Activated CD8-positive, alpha-beta memory T cell treated with anti-CD3 and anti-CD28 coated beads, Interleukin-2, amount 50 U/mL, for 24 hours (primary cell): Measurements from ENCODE around the gene ZNF609.

Experiments
- DNase-seq: peaks from one replicate; pipeline ENCODE4 v3.0.0-alpha.2; 2020; ENCODE audit errors: extremely low read depth

Gene ZNF609

GRCh38 chr15:64536244-64536836, 76.0 kb downstream of the ZNF609 start:
- DNase-seq: no peak

GRCh38 chr15:64542091-64542490, 81.7 kb downstream of the ZNF609 start:
- no peak for DNase-seq

DNA sequence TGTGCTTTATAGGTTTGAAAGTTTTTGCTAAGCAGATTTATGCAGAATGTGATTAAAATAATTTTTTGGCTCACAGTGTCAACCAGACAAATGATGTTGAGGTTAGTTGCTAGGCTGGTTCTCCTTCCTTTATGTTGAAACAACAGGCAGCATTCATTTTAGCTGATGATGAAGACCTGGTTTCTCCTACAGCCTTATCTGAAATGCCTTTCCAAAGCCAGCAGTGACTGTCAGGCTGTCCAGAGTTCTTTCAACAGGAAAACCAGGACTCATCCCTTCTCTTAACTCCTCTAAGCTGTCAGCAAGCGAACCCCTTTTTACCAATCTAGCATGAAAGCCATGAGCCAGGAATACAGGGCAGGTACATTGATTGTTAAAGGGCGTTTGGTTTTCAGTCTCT, 84.1 kb downstream of the ZNF609 start:
- DNase-seq: no peak

DNA sequence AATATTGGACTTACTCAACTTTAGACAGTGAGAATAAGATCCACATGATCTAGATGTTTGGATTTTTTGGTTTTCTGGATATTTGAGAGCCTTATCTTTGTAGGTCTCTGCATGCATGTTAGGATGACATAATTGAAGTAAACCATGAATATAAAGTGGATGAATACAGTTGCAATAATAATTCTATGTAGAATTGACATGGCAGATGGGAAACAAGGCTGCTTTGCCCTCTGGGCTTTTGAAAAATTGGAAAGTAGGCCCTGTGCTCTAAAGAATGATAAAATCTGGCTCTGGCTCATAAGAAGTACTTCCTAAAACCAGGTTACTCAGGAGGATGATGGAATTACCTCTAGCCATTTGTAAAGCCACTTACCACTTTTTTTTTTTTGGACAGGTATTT, 86.9 kb downstream of the ZNF609 start:
- no peak for DNase-seq

- DNase-seq: no peak
Observed at GRCh38 chr15:64548235-64548634, 87.9 kb downstream of the ZNF609 start.

- no peak for DNase-seq
Observed at GRCh38 chr15:64549860-64550259, 89.5 kb downstream of the ZNF609 start.

GRCh38 chr15:64552281-64552948, 92.0 kb downstream of the ZNF609 start:
- DNase-seq: no peak

DNA sequence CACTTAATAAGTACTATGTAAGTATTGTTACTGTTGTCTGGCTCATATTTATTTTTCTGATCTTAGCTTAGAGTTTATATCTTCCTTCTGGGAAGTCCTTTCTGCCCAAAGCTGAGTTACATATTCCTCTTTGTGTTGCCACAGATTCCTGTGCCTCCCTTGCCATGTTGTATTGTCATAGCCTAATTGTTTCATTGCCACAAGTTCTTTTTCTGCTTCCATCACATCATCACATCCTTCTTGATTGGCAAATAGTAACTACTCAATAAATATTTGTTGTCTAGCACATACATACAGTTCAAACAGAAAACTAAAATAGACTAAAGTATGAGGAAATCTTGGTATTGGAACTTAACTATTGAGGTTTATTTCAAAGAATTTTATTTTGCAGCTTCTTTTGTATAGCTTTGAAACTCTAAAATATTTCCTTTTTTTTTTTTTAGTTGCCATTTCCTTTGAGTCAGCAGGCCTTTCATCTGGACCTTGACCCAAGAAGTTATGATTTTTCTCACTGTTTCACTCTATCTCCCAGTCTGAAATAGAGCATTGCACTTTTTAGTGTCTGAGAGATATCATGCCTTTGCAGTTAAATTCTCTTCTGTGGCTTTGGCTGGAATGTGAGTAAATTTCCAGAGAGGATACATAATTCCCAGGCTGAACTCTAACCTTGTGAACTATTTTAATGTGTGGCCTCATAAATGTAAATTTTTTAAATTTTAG, 98.2 kb downstream of the ZNF609 start:
- no peak for DNase-seq

DNA sequence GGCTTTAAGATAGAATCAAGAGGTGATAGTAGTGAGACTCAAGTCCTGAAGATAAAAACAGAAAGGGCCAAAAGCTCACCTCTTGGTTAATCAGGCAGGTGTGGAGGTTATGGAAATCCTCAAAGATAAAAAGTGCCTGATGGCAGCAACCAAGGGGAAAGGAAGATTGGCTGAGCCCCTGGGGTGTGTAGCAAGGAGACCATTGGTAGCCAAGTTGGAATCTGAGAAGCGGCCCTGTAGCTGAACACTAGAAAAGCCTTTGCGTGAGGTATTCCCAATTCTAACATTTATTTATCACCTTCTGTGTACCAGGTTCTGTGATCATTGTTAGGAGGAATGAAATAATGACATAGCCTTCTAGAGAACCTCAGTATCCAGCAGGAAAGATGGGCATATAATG, 98.9 kb downstream of the ZNF609 start:
- no peak for DNase-seq

DNA sequence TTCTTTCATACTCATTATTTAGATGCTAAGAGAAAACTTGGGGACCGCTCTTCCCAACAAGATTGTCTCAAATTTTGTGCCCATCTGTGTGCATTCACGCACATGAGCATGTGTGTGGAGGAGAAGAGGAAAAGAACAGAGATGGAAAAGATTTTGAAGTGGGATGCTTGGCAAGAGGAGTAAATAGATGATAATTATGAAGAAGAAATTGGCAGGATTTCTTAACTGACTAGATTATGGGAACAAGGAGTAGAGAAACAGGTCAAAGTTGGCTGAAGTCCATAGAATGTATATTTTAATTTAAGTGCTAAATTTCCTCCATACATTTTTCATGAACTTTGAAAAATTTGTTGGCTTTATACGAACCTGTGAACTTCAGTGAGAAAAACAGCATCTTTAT, 100.1 kb downstream of the ZNF609 start:
- DNase-seq: no peak

DNA sequence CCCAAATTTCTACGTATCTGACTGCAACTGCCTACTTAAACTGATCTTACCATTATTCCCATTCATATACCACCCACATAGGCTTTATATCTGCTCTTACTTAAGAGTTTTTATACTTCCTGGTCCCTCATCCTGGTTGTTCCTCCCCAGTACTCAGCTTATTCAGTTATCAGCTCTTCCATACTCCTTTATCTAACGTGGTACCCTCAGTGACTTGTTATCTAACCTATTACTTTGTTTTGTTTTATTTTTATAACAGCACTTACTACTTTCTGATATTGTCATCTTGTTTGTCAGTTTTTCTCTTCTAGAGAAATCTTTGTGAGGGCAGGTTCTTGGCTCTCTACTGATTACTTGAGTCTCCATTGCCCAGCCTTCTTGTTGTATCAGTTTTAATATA, 100.6 kb downstream of the ZNF609 start:
- DNase-seq: no peak

GRCh38 chr15:64562003-64562640, 101.7 kb downstream of the ZNF609 start:
- no peak for DNase-seq

GRCh38 chr15:64566102-64566501, 105.7 kb downstream of the ZNF609 start:
- no peak for DNase-seq

DNA sequence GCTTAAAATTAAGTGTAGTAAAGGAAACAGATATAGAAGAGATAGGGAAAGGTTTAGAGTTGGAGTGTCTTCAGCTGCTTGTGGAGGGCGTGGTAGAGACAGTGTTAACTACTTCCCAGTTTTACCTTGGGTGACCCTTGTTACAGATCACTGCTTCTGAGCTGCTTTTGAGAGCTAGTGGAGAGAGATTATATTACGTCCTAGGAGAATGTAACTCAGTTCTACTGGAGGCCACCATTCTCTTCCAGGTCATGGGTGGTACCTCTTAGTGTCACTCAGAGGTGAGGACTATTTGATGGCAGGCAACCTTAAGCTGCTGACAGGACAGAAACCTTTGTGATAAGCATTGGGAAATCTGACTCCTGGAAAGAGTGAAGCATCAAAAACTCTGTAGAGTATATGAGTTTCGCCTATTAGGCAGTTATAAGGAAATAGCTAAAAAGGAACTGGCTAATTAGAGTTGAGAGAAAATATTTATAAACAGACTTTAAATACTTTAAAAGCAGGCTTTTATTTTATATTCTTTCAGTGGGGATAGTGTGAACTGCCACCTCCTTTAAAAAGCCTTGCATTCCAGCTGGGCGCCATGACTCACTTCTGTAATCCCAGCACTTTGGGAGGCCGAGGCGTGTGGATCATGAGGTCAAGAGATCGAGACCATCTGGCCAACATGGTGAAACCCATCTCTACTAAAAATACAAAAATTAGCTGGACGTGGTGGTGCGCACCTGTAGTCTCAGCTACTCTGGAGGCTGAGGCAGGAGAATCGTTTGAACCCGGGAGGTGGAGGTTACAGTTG, 106.5 kb downstream of the ZNF609 start:
- DNase-seq: no peak

DNA sequence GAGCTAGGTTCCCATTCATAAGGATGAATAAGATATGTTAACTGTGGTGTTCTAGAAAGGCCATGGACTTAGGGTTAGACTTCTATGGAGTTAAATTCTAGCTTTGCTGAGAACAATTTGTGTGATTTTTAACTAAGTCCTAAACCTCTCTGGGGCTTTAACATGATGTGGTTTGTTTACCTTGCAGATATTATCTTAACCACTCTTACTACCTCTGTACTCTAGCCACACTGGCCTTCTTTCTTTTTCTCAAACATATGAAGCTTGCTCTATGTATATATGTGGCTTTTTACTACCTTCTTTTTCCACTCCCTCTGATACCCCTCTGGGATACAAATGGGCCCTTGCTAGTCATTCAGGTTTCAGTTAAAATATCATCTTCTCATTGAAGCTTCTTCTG, 108.4 kb downstream of the ZNF609 start:
- DNase-seq: no peak

DNA sequence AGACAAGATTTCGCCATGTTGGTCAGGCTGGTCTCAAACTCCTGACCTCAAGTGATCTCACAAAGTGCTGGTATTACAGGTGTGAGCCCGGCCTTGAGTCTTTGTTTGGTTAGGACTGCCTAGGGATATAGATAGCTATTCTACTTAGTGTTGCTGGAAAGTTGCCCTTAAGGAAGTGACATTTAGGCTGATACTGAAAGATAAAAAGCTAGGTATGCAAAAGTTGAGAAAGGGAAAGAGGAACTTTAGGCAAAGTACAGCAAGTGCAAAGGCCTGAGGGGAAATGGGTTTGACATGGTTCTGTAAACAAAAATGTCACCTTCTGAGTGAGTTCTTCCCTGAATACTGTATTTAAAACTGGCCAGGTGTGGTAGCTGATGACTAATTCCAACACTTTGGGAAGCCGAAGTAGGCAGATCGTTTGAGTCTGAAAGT, 111.5 kb downstream of the ZNF609 start:
- no peak for DNase-seq

- no peak for DNase-seq
Observed at GRCh38 chr15:64572856-64573255, 112.5 kb downstream of the ZNF609 start.

DNA sequence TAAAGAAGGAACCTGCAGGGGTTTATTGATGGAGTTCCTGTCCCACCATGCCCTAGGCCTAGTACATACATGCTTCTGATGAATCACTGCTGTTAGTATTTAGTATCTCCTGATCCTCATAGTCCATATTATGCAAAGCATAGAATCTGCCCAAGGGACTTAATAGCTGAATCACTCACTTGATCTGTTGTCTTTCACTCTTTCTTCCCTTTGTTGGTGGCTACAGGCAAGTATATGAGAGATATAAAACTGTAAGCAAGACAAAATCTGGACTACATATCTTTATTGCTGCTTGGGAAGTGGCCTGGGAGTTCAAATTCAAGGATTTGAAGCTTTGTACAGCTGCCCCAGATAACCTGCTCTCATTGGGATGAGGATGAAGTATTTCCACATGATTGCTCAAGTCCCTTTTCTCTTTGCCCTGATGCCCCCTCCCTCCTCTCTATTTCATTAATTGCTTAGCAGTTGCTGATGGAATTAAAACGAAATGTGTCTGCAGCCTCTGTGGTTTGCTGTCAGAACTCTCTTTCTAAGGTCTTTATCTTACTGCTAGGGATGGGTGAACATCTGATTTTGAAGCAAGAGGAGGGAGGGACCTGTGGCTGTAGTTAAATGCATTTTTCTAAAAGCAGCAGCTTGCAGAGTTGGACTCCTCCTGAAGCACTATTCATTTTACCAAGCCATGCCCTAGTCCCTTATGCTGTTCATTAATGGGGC, 114.1 kb downstream of the ZNF609 start:
- DNase-seq: no peak

GRCh38 chr15:64580696-64581407, 120.5 kb downstream of the ZNF609 start:
- DNase-seq: no peak

DNA sequence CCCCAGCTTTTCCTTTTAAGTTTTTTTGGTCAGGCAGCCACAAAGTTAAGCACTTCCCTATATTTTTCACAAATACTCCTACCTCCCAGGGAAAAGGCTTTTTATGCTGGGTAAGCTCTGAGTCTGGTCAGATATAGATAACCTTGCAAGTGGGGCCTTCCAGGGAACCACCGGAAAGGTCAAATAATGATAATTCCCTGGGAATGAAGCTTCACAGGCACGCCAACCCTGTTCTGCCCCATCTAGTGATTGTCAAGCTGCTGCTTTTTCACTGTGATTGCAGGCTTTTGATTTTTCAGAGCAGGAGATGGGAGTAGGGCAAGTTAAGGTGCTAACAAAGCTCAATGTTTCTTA, 121.0 kb downstream of the ZNF609 start:
- no peak for DNase-seq

DNA sequence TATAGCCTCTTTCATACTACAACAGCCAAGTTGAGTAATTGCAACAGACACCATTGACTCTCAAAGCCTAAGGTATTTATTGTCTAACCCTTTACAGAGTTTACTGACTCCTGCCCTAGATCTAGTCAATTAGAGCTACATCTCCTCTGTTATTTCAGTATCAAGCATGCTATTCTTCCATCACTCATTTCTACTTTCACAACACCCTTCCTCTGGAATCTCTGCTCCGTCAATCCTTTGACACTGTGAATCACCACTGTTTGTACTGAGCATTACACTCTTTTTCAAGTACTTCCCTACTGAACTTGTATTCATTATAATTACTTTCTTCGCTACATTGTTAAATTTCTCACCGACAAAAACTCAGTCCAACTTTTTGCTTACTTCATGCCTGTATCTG, 121.8 kb downstream of the ZNF609 start:
- no peak for DNase-seq
